ENCODE measurements around the gene PROX1. TPM values are rescaled to one million over a fixed set of nuclear protein-coding genes. Genes with fewer than 3 reads are reported as not detected.

The PROX1 gene
- total and polyA plus RNA-seq, 2 donors from 2014 or later = 0.92 to 6.6 TPM

GRCh38 chr1:214037468-214037867, 49.7 kb downstream of the PROX1 start:
- DNase-seq (no peak), FAIRE-seq (no peak)
- Histone ChIP-seq H3K36me3 (ENCODE audit: control insufficient read depth in 2 of 3, insufficient read depth in 3 of 3, low read length in 3 of 3) (no peaks in the 10 kb centered on the region), H3K27ac (ENCODE audit: low read depth in 2 of 2, low read length in 2 of 2) (no peak overlapping the region), H3K4me1 (ENCODE audit: control insufficient read depth in 2 of 3, insufficient read depth in 2 of 3, low read depth in 1 of 3, low read length in 3 of 3) (no peaks in the 10 kb centered on the region), H3K9me3 (ENCODE audit: control insufficient read depth in 2 of 3, insufficient read depth in 1 of 3, low read length in 3 of 3) (no peaks in the 10 kb centered on the region), H3K27me3 (ENCODE audit: control insufficient read depth, insufficient read depth, low read length) (no peaks in the 10 kb centered on the region), H3K9ac (ENCODE audit: low read length in 3 of 3) (no peak overlapping the region), H3K4me3 (ENCODE audit: low read length in 3 of 3) (no peak overlapping the region)
- intact Hi-C loops (cut with DNase I) = no loop called here
- no peak for TF ChIP-seq CTCF (IDR thresholded peaks at IDR 0.05; ENCODE audit: borderline replicate concordance, extremely low read depth, insufficient read depth)

GRCh38 chr1:214039394-214040018, 51.7 kb downstream of the PROX1 start:
- Histone ChIP-seq H3K4me3 (ENCODE audit: low read length in 3 of 3) (no peak overlapping the region), H3K9ac (ENCODE audit: low read length in 3 of 3) (no peak overlapping the region), H3K4me1 (ENCODE audit: control insufficient read depth in 2 of 3, insufficient read depth in 2 of 3, low read depth in 1 of 3, low read length in 3 of 3) (no peaks in the 10 kb centered on the region), H3K27me3 (ENCODE audit: control insufficient read depth, insufficient read depth, low read length) (no peaks in the 10 kb centered on the region), H3K36me3 (ENCODE audit: control insufficient read depth in 2 of 3, insufficient read depth in 3 of 3, low read length in 3 of 3) (no peaks in the 10 kb centered on the region), H3K27ac (ENCODE audit: low read depth in 2 of 2, low read length in 2 of 2) (no peak overlapping the region), H3K9me3 (ENCODE audit: control insufficient read depth in 2 of 3, insufficient read depth in 1 of 3, low read length in 3 of 3) (no peaks in the 10 kb centered on the region)
- no peak for TF ChIP-seq CTCF (IDR thresholded peaks at IDR 0.05; ENCODE audit: borderline replicate concordance, extremely low read depth, insufficient read depth)
- FAIRE-seq = no peak
- DNase-seq = no peak
- intact Hi-C loops (cut with DNase I) = no loop called here

GRCh38 chr1:214043167-214043566, 55.4 kb downstream of the PROX1 start:
- H3K4me1 ChIP-seq (ENCODE audit: control insufficient read depth in 2 of 3, insufficient read depth in 2 of 3, low read depth in 1 of 3, low read length in 3 of 3) = no peaks in the 10 kb centered on the region
- no peak for TF ChIP-seq CTCF (IDR thresholded peaks at IDR 0.05; ENCODE audit: borderline replicate concordance, extremely low read depth, insufficient read depth)
- no peak for FAIRE-seq

More at GRCh38 chr1:214043167-214043566, 55.4 kb downstream of the PROX1 start:
- Histone ChIP-seq H3K9ac (ENCODE audit: low read length in 3 of 3) (no peak overlapping the region), H3K9me3 (ENCODE audit: control insufficient read depth in 2 of 3, insufficient read depth in 1 of 3, low read length in 3 of 3) (no peaks in the 10 kb centered on the region), H3K27me3 (ENCODE audit: control insufficient read depth, insufficient read depth, low read length) (no peaks in the 10 kb centered on the region), H3K27ac (ENCODE audit: low read depth in 2 of 2, low read length in 2 of 2) (no peak overlapping the region), H3K36me3 (ENCODE audit: control insufficient read depth in 2 of 3, insufficient read depth in 3 of 3, low read length in 3 of 3) (no peaks in the 10 kb centered on the region), H3K4me3 (ENCODE audit: low read length in 3 of 3) (no peak overlapping the region)
- intact Hi-C loops (cut with DNase I) = no loop called here
- no peak for DNase-seq
